Gastrocnemius medialis (tissue), 4 donors: ENCODE data around the gene EWSR1.

Source experiments
- CTCF ChIP-seq, 5 experiments: fragments of 450-650 bp in 3 of 5; fragments of 200-600 bp in 2 of 5; sonication (generic) in 2 of 5; IDR thresholded peaks in 4 of 5; conservative IDR thresholded peaks in 1 of 5; 1 replicate in 4 of 5; 2 replicates in 1 of 5; pipeline ENCODE4 v1.5.1; 2016 to 2019; ENCODE audit warnings: antibody characterized with exemption in 5 of 5, mild to moderate bottlenecking in 3 of 5, moderate library complexity in 3 of 5
- POLR2A ChIP-seq, 2 donors: fragments of 450-650 bp; IDR thresholded peaks; one replicate each; pipeline ENCODE4 v1.6.1; 2017; ENCODE audit warnings: antibody characterized with exemption in 2 of 2, mild to moderate bottlenecking in 2 of 2, moderate library complexity in 2 of 2

- no peak for TF ChIP-seq CTCF (IDR thresholded peaks at IDR 0.05 in 4 of 5, conservative IDR thresholded peaks at IDR 0.05 in 1 of 5)
- no peak for TF ChIP-seq POLR2A (IDR thresholded peaks at IDR 0.05)
These were observed 2.1 kb upstream of the EWSR1 start for GRCh38 chr22:29265929-29266328.
